ENCODE data around the gene GMCL1. TPM values are rescaled to one million over a fixed set of nuclear protein-coding genes. Genes with fewer than 3 reads are reported as not detected.
A peak's percentile ranks its signal among the peaks of the same experiment; 100 is the strongest.
"Not testable (repeated sequence)": the region's sequence is repeated elsewhere in the genome, so short reads cannot be mapped to it uniquely, and the experiment has no call there.

GMCL1 gene
- total RNA-seq, 1 experiment from 2014 or later, result 9.1 TPM

DNA sequence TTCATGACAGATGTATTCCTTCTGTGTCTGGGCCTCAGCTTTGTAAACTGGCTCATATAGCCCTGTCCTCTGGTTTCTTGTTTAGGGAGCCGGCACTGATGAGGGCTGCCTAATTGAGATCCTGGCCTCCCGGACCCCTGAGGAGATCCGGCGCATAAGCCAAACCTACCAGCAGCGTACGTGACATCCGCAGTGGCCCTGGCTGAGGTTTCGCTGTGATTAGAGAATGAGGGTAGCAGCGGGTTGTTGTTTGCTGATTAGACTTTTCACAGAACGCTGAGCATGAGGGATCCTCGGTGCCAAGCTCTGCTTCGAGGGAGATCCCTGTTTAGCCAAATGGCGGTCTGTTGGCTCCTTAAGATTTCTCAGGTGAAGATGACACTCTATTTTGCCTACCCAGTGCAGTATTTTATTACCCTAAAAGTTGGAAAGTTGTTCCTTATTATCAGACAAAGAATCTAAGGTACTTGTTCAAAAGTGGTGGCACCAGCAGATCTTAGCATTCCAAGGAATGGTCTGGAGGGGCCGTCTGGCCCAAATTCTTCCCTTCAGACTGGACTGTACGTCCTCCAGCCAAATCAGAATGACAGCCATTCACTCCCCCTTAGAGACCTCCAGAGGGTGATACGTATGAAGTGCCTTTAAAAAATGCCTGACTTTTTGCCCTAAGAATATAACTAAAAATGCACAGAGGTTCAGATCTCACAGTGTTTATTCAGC lies 21.5 kb upstream of the GMCL1 start:
- DNase-seq (ENCODE audit: low read depth), result no peak

DNA sequence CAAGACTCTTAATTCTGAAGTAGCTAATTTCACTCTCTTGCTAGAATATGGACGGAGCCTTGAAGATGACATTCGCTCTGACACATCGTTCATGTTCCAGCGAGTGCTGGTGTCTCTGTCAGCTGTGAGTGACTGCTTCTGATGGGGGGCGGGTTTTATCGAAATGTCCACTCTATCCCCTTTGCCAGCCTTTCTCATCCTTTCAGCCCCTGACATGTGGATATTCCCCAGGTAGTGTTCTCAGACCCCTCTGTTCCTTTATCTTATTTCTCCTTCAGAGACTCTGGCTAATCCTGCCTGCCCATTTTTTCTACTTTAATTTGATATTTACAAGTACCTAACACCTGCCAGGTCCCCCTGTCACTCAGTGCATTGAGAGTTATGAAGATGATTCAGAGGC lies 18.9 kb upstream of the GMCL1 start:
- no peak for DNase-seq (ENCODE audit: low read depth)

DNA sequence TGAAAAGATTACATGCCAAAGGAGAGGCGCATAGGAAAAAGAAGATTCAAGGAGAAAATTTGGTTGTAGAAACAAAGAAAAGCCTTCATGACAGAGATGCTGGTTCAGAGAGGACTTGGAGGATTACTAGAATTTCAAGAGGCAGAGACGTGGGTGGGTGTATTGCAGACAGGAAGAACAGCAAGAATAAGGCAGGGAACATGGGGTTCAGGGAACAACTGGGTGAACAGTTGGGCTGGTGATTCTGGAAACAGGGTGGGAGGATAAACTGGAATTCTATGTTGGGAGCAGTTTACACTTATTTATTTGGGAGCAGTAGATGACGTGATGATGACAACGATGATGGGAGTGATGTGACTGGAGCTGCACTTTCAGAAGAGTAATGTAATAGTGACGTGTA lies 18.4 kb upstream of the GMCL1 start:
- no peak for DNase-seq (ENCODE audit: low read depth)

DNA sequence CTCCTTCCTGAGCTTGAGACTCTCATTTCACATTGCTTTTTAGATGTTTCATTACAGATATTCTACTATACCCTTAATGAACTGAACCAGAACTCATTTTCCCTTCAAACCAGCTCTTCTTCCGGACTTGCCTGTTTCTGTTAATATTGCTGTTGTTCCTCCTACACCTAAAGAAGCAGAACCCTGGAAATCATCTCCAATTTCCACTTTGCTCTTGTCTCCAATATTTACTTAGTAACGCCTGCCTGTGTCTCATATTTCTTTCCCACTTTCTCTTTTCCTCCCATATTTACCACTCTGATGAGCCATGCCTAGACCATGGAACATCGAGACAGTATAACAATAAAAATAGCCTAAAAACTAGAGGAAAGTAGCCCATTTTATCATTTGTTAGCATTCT lies 17.9 kb upstream of the GMCL1 start:
- DNase-seq (ENCODE audit: low read depth), result no peak

DNA sequence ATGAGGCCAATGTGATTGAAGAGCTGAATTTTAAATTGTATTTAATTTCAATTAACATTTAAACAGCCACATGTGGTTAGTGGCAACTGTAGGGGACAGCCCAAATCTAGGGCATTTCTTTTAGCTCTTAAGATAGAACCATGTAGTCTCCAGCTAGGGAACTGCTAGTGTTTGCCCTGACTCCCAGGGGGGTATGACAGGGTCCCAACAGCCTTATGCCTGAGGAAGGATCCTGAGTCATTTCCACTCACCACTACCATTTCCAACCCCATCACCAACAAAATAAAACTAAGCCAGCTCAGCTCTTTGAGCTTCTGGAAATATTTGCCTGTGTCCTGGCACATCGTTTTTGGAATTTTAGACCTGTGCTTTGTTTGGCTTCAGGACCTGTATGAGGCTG lies 13.7 kb upstream of the GMCL1 start:
- DNase-seq (ENCODE audit: low read depth), result peak; percentile 23

DNA sequence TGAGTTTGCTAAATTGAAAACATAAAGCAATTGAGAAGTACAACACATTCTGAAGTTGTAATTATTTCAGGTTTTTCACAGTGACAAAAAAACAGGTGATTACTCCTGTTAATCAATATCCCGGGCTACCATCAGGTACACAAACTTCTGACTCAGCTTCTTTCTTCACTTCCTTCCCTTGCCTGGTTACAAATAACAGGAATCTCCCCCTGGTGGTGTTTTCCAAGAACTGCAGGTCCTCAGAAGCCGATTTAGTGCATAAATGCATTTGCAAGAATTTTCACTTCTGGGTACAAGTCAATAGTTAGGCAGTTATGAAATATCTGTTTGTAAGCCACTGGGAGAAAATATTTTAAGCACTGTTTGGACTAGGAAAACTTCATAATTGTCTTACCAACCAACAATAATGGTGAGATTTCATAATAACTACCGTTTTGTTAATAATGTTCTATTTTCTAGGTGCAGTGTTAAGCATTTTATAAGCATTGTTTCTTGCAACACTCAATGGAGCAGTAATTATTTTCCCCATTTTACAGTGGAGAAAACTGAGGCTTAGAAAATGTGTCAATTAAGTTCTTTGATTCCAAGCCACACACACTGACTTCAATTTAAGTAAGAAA lies 12.4 kb upstream of the GMCL1 start:
- peak; percentile 87 for DNase-seq (ENCODE audit: low read depth)

DNA sequence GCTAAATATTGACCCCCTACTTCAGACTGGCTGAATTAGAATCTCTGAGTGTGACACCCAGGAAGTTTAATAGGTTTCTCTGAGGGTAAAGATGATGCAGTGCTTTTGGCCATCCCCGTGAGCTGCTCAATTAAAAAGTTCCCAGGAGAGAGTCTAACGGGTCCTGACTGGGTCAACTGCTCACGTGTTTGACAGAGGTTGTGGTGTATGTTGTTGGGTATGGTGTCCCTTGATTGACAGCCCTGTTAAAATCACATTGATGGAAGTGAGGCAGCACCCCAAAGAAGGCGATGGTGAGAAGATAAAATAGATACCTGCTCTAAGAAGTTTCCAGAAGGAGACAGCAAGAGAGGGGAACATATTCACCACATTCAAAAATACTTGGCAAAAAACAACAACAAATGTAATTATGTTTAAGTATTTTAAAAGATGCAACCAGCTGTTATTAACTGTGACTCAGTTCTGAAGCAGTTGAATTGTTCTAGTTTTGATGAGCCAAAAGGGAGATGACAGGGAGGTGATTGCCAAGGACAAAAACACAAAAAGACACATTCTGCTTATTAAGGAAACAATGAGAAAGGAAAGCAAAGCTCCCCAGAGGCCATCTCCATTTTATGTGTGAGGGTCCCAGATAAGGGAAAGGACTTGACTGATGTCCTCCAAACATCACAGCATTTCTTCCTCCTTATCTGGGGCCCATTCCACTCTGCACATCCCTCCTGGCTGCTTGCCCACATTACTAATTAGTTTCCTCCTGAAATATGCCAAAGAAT lies 11.5 kb upstream of the GMCL1 start:
- peak; percentile 81 for DNase-seq (ENCODE audit: low read depth)

DNA sequence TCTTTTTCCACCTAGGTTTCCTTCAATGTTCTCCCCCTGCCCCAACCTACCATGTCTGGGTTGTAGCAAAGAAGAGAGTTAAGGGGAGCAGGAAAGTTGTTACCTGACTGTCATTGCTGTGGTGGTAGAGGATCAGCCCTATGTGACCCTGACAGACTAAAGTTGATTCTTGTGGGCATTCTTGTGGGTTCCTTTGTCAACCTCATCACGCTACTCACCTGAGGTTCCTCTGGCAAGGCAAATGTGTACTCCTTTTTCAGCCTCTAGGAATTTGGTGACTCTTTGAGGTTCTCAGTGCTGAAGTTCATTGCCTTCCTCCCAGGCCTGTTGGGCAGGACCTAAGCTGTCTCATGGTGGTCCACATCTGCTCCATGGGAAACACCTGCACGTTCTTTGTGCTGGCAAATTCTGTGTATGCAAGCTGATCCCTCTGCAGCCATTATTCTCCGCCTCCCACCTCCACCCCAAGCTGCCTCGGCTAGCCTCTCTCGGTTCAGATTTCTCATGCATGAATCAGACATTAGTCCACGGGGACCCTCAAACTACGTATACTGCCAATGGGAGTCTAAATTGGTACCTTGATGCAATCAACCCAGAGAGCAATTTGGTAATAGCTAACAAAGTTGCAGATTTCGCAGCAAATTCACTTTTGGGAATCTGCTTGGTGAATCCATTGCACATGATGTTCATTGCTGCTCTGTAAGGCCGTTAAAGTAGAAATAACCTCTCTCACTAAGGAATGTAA lies 1.5 kb upstream of the GMCL1 start:
- no peak for DNase-seq (ENCODE audit: low read depth)

DNA sequence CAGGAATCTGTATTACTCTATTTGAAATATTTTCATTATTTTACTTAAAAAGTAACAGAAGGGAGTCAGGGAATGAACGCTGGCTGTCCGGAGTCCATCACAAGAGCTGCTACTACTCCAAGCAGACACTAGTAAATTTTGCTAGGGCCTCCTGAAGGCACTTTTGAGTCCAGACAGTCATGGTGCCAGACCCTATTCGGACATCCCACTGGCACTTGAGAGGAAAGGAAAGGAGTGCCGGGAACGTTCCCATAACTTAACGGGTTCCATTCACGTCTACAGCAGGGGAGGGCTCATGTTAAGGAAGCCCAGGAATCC lies 563 bp upstream of the GMCL1 start:
- no peak for DNase-seq (ENCODE audit: low read depth)

DNA sequence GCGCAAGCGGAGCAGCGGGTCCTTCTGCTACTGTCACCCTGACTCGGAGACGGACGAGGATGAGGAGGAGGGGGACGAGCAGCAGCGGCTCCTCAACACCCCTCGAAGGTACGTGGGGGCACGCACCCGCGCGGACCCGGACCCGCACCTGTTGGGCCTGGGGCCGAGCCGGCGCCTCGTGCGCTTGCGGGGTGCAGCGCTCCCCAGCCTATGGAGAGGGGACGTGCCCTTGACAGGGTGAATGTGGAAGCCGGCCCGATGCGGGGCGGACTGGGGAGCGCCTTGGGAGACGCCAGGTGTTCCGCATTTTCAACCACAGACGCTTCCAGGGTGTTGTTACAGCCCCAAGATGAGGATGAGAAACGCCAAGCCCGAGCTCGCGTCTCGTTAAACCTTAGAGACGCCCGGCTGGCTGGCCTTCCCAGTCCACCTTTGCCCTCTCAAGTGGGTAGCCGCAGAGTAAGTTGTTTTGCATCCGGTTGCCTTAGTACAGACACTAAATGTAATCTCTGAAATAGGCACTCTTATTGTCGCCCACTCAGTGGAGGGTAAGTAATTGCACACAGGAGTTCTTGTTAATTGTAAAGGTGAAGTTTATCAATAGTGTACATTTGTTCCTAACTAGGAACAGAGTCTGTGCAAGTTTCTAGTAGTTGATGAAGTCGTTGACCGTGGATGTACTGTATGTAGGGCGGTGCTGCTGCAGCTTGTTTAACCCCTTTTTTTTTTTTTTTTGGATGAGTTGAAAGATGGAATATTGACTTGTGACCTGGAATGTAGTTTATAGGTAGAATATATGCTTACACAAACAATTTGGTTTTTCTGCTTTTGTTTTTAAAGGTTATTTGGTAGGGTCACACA lies 815 bp downstream of the GMCL1 start:
- peak; percentile 21 for DNase-seq (ENCODE audit: low read depth)

DNA sequence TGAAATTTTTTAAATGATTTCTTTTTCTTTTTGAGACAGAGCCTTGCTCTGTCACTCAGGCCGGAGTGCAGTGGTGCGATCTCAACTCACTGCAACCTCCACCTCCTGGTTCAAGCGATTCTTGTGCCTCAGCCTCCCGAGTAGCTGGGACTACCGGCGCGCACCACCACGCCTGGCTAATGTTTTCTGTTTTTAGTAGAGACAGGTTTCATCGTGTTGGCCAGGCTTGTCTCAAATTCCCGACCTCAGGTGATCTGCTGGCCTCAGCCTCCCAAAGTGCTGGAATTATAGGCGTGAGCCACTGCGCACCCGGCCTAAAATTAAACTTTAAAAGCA lies 1.4 kb downstream of the GMCL1 start:
- not testable (repeated sequence) for DNase-seq (ENCODE audit: low read depth)

DNA sequence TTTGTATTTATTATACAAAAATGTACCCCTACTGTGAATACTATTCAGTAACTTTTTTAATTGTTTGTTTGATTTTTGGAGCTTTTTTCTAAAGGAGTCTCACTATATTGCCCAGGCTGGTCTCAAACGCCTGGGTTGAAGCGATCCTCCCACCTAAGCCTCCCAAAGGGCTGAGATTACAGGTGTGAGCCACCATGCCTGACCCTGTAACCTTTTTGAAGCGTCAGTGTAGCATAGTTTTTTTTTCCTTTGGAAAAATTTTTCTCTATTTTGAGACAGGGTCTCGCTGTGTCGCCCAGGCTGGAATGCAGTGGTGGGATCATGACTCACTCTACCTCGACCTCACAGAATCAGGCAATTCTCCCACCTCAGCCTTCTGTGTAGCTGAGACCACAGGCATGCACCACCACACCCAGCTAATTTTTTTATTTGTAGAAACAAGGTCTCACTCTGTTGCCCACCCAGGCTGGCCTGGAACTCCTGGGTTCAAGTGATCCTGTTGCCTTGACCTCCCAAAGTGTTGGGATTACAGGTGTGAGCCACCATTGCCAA lies 2.0 kb downstream of the GMCL1 start:
- DNase-seq (ENCODE audit: low read depth), result no peak

DNA sequence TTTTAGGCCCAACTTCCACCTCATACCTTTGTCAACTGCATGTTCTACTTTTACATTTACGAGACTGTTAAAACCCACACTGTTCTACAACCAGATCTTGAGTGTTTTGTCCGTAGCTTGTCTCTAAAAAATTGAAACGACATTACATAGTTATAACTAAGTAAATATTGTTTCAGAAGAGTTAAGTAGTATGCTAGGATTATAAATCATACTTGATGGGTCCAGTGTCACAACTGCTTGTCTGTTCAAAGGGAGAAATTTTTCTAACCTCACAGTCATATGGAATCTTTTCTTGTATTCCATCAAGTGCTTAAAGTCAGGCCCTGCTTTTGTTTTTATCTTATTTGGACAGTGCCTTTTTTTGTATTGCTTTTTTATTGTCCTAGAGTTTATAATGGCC lies 4.3 kb downstream of the GMCL1 start:
- no peak for DNase-seq (ENCODE audit: low read depth)

DNA sequence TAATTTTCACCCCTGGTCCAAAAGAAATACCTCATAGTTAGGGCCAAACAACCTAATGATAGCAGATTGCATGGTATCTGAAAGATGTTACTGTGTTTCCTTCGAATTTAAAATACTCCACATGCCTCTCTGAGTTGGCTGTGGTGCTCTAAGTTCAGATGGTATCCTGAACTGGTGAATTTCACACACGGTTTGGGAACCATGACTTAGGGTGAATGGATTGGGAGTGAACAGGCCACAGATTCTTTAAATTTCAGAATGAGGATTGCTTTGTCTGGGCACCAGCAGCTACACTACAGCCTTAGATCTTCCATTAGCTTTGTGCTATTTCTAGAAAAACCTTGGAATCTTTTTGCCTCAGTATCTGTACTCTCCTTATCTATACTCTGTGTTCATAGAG lies 6.2 kb downstream of the GMCL1 start:
- DNase-seq (ENCODE audit: low read depth), result no peak

DNA sequence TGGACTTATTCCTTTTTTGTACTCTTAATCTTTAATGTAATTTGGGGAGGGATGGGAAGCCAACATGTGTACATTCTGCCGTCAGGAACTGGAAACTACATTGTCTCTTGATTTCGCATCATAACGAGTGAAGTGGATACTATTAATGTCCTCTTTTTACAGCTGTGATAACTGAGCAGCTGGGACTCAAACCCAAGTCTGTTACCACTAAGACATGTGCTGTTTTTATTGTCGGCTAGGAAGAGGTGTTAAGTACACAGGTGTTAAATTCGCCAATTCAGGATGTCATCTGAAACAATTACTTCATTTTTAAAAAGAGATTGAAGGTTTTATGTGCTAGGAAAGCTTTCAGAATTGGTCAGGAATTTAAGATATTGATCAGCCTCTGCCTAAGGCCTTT lies 6.9 kb downstream of the GMCL1 start:
- DNase-seq (ENCODE audit: low read depth), result no peak

DNA sequence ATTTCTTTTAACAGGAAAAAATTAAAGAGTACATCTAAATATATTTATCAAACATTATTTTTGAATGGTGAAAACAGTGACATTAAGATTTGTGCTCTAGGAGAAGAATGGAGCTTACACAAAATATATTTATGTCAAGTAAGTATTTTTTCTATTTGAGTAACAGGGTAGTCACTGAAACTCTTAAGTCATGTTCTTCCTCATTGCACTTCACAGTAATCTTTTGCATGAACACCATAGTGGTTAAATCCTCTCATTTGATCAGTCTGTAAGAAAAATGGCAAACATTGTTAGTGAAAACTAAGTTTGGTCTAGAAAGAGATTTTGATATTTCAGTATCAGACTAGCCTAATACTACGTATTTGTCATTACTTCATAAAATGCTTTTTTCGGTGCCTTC lies 8.1 kb downstream of the GMCL1 start:
- no peak for DNase-seq (ENCODE audit: low read depth)

DNA sequence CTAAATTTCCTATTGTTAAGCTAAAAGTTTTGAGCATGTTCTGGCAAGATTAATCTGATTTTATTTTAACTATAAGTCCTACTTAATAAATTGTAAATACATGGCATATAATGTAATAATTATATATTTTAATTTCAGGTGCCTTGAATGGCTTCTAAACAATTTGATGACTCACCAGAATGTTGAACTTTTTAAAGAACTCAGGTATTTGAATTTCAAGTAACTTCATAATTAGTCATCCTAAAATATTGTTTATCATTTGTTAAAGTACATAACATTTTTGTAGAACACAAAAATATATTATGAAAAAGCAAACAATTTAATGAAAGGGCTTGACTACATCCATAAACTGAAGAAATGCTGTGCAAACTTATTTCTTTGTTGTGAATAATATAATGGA lies 14.5 kb downstream of the GMCL1 start:
- DNase-seq (ENCODE audit: low read depth), result no peak

DNA sequence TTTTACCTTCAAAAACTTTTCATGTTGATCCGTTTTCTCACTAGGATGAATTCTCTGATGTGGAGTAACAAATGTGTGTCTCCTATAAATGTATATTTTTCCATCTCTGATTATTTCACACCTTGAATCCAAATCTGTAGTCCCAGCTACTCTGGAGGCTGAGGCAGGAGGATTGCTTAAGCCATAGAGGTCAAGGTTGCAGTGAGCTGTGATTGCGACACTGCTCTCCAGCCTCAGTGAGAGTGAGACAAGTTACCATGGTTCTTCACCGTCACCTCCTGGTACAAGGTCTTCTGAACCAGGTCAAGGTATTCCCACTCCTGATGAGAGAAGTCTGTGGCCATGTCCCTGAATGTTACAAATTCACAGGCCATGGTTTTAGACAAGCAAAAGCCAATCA lies 15.1 kb downstream of the GMCL1 start:
- no peak for DNase-seq (ENCODE audit: low read depth)

DNA sequence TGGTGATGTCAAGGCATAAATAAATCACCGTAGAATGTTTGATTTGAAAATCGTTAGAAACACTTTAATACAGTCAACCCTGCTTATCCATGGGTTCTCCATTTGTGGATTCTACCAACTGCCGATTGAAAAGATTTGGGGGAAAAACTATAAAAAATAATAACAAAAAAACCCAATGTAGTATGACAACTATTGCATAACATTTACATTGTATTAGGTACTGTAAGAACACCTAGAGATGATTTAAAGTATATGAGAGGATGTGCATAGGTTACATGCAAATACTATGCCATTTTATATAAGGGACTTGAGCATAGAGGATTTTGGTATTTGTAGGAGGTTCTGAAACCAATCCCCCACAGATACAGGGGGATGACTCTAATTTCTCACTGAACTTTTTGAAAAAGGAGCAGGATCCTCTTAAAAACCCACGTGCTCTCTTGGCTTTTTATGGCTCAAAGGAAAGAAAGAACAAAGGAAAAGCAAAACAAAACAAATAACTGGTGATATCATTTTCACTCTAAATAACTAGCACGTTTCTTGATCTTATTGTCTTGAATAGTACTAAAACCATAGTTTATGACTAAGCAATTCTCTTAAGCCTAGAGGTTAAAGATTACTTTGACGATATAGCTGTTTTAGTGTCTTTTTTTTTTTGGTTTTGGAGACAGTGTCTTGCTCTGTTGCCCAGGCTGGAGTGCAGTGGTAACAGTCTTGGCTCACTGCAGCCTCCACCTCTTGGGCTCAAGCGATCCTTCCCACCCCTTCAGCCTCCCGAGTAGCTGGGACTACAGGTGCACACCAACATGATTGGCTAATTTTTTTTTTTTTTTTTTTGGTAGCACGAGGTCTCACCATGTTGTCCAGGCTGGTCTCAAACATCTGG lies 17.0 kb downstream of the GMCL1 start:
- DNase-seq (ENCODE audit: low read depth), result no peak

Measured in LHCN-M2 (cell line).